HEK293 (cell line): ENCODE data around the gene IL17REL.
A peak's percentile ranks its signal among the peaks of the same experiment; 100 is the strongest.

Experiments used
- GLIS1 ChIP-seq: fragments of 450-650 bp; formaldehyde crosslinking; IDR thresholded peaks from 2 replicates; pipeline ENCODE4 v1.5.1; 2016; ENCODE audit warnings: missing biosample characterization, missing genetic modification characterization
- HOXA7 ChIP-seq: sonication (generic); formaldehyde crosslinking; IDR thresholded peaks from 2 replicates; pipeline ENCODE4 v1.8.1; 2022; ENCODE audit warnings: missing genetic modification reagents, borderline replicate concordance
- KLF17 ChIP-seq: fragments of 450-650 bp; formaldehyde crosslinking; IDR thresholded peaks from 2 replicates; pipeline ENCODE4 v1.5.1; 2016; ENCODE audit warnings: missing biosample characterization, missing genetic modification characterization
- OSR2 ChIP-seq: fragments of 450-650 bp; formaldehyde crosslinking; IDR thresholded peaks from 2 replicates; pipeline ENCODE4 v1.5.1; 2016; ENCODE audit warnings: missing biosample characterization, missing genetic modification characterization
- ZBTB21 ChIP-seq: fragments of 450-650 bp; formaldehyde crosslinking; IDR thresholded peaks from 2 replicates; pipeline ENCODE4 v1.5.1; 2017; ENCODE audit warnings: missing biosample characterization, missing genetic modification characterization
- ZBTB8A ChIP-seq: fragments of 450-650 bp; formaldehyde crosslinking; IDR thresholded peaks from 2 replicates; pipeline ENCODE4 v1.5.1; 2016; ENCODE audit warnings: missing biosample characterization, missing genetic modification characterization
- ZEB2 ChIP-seq: fragments of 450-650 bp; formaldehyde crosslinking; IDR thresholded peaks from 2 replicates; pipeline ENCODE4 v1.5.1; 2016; ENCODE audit warnings: missing biosample characterization, missing genetic modification characterization
- ZIC2 ChIP-seq: fragments of 450-650 bp; formaldehyde crosslinking; IDR thresholded peaks from 2 replicates; pipeline ENCODE4 v1.5.1; 2016; ENCODE audit warnings: missing biosample characterization, missing genetic modification characterization
- ZNF155 ChIP-seq: fragments of 450-650 bp; formaldehyde crosslinking; IDR thresholded peaks from 2 replicates; pipeline ENCODE4 v1.5.1; 2016; ENCODE audit warnings: missing biosample characterization, missing genetic modification characterization
- ZNF18 ChIP-seq: fragments of 450-650 bp; formaldehyde crosslinking; IDR thresholded peaks from 2 replicates; pipeline ENCODE4 v1.5.1; 2016; ENCODE audit warnings: missing biosample characterization, missing genetic modification characterization
- ZNF362 ChIP-seq: fragments of 450-650 bp; formaldehyde crosslinking; IDR thresholded peaks from 2 replicates; pipeline ENCODE4 v1.5.1; 2016; ENCODE audit warnings: missing biosample characterization, missing genetic modification characterization
- ZNF404 ChIP-seq: fragments of 450-650 bp; formaldehyde crosslinking; IDR thresholded peaks from 2 replicates; pipeline ENCODE4 v1.5.1; 2017; ENCODE audit warnings: missing biosample characterization, missing genetic modification characterization
- ZNF423 ChIP-seq: fragments of 450-650 bp; formaldehyde crosslinking; IDR thresholded peaks from 2 replicates; pipeline ENCODE4 v1.5.1; 2016; ENCODE audit warnings: missing biosample characterization, missing genetic modification characterization
- ZNF426 ChIP-seq: fragments of 450-650 bp; formaldehyde crosslinking; IDR thresholded peaks from 2 replicates; pipeline ENCODE4 v1.5.1; 2017; ENCODE audit warnings: missing biosample characterization, missing genetic modification characterization, mild to moderate bottlenecking, inconsistent platforms, moderate library complexity
- ZNF530 ChIP-seq: fragments of 450-650 bp; formaldehyde crosslinking; IDR thresholded peaks from 2 replicates; pipeline ENCODE4 v1.5.1; 2016; ENCODE audit warnings: low read depth, missing biosample characterization, missing genetic modification characterization
- ZNF561 ChIP-seq: fragments of 450-650 bp; IDR thresholded peaks from 2 replicates; pipeline ENCODE4 v1.5.1; 2018; ENCODE audit warnings: missing biosample characterization, missing genetic modification characterization, borderline replicate concordance
- ZNF600 ChIP-seq: fragments of 450-650 bp; formaldehyde crosslinking; IDR thresholded peaks from 2 replicates; pipeline ENCODE4 v1.5.1; 2016; ENCODE audit warnings: missing biosample characterization, missing genetic modification characterization
- ZNF701 ChIP-seq: fragments of 450-650 bp; formaldehyde crosslinking; IDR thresholded peaks from 2 replicates; pipeline ENCODE4 v1.5.1; 2016; ENCODE audit warnings: missing biosample characterization, missing genetic modification characterization
- ZNF768 ChIP-seq: fragments of 450-650 bp; formaldehyde crosslinking; IDR thresholded peaks from 2 replicates; pipeline ENCODE4 v1.5.1; 2018; ENCODE audit warnings: missing biosample characterization, mild to moderate bottlenecking, missing genetic modification characterization
- ZNF830 ChIP-seq: fragments of 450-650 bp; IDR thresholded peaks from 2 replicates; pipeline ENCODE4 v1.5.0; 2018; ENCODE audit warnings: missing biosample characterization, missing genetic modification characterization, low read depth, mild to moderate bottlenecking, moderate library complexity
- ZSCAN18 ChIP-seq: fragments of 450-650 bp; formaldehyde crosslinking; IDR thresholded peaks from 2 replicates; pipeline ENCODE4 v1.5.1; 2016; ENCODE audit warnings: missing biosample characterization, missing genetic modification characterization
- TF ChIP-seq, protein P1 (sequence below): fragments of 450-650 bp; formaldehyde crosslinking; IDR thresholded peaks from 2 replicates; pipeline ENCODE4 v1.5.1; 2016; ENCODE audit warnings: missing biosample characterization, missing genetic modification characterization
- TF ChIP-seq, protein P2 (sequence below): fragments of 450-650 bp; formaldehyde crosslinking; IDR thresholded peaks from 2 replicates; pipeline ENCODE4 v1.5.1; 2016; ENCODE audit warnings: missing biosample characterization, missing genetic modification characterization
- TF ChIP-seq, protein P3 (sequence below): fragments of 450-650 bp; formaldehyde crosslinking; IDR thresholded peaks from 2 replicates; pipeline ENCODE4 v1.5.1; 2016; ENCODE audit warnings: missing biosample characterization, missing genetic modification characterization
- TF ChIP-seq, protein P4 (sequence below): IDR thresholded peaks from 2 replicates; pipeline ENCODE4 v1.6.1; 2011; ENCODE audit warnings: mild to moderate bottlenecking, low read depth, low read length, borderline replicate concordance

Gene IL17REL

DNA sequence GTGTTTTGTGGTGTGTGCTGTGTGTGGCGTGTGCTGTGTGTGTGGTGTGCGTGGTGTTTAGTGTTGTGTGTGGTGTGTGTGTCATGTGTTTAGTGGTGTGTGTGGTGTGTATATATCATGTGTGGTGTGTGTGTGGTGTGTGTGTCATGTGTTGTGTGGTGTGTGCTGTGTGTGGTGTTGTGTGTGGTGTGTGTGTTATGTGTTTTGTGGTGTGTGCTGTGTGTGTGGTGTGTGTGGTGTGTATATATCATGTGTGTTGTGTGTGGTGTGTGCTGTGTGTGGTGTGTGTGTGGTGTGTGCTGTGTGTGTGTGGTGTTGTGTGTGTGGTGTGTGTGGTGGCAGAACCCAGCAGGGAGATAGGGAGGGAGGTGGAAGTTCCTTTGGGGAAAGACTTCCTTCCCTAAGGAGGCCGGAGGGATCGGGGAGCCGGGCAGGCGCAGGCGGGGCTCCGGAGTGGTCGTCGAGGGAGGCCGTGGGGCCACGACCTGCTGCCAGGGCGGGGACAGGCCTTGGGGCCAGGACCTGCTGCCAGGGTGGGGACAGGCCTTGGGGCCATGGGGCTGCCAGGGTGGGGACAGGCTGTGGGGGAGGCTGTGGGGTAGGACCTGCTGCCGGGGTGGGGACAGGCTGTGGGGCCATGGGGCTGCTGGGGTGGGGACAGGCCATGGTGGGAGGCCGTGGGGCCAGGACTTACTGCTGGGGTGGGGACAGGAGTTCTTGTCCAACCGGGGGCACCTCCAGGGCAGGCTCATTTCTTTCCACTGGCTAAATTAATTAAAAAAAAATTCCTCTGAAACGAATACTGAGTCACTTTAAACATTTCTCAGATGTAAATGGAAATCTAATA, 36.8 kb downstream of the IL17REL start (continued):
- TF ChIP-seq, protein P1, sequence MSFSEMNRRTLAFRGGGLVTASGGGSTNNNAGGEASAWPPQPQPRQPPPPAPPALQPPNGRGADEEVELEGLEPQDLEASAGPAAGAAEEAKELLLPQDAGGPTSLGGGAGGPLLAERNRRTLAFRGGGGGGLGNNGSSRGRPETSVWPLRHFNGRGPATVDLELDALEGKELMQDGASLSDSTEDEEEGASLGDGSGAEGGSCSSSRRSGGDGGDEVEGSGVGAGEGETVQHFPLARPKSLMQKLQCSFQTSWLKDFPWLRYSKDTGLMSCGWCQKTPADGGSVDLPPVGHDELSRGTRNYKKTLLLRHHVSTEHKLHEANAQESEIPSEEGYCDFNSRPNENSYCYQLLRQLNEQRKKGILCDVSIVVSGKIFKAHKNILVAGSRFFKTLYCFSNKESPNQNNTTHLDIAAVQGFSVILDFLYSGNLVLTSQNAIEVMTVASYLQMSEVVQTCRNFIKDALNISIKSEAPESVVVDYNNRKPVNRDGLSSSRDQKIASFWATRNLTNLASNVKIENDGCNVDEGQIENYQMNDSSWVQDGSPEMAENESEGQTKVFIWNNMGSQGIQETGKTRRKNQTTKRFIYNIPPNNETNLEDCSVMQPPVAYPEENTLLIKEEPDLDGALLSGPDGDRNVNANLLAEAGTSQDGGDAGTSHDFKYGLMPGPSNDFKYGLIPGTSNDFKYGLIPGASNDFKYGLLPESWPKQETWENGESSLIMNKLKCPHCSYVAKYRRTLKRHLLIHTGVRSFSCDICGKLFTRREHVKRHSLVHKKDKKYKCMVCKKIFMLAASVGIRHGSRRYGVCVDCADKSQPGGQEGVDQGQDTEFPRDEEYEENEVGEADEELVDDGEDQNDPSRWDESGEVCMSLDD (tag by site-specific recombination), result peak; percentile 53
- TF ChIP-seq ZNF530 (tag by site-specific recombination), result no peak
- TF ChIP-seq, protein P2, sequence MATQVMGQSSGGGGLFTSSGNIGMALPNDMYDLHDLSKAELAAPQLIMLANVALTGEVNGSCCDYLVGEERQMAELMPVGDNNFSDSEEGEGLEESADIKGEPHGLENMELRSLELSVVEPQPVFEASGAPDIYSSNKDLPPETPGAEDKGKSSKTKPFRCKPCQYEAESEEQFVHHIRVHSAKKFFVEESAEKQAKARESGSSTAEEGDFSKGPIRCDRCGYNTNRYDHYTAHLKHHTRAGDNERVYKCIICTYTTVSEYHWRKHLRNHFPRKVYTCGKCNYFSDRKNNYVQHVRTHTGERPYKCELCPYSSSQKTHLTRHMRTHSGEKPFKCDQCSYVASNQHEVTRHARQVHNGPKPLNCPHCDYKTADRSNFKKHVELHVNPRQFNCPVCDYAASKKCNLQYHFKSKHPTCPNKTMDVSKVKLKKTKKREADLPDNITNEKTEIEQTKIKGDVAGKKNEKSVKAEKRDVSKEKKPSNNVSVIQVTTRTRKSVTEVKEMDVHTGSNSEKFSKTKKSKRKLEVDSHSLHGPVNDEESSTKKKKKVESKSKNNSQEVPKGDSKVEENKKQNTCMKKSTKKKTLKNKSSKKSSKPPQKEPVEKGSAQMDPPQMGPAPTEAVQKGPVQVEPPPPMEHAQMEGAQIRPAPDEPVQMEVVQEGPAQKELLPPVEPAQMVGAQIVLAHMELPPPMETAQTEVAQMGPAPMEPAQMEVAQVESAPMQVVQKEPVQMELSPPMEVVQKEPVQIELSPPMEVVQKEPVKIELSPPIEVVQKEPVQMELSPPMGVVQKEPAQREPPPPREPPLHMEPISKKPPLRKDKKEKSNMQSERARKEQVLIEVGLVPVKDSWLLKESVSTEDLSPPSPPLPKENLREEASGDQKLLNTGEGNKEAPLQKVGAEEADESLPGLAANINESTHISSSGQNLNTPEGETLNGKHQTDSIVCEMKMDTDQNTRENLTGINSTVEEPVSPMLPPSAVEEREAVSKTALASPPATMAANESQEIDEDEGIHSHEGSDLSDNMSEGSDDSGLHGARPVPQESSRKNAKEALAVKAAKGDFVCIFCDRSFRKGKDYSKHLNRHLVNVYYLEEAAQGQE (tag by site-specific recombination), result no peak
- no peak for TF ChIP-seq ZNF423 (tag by site-specific recombination)
- no peak for TF ChIP-seq ZEB2
- TF ChIP-seq ZNF155, result peak; percentile 75
- TF ChIP-seq ZNF768 (tag by site-specific recombination), result no peak
- peak; percentile 45; the same call in 1 of the 2 replicates for TF ChIP-seq OSR2
- no peak for TF ChIP-seq ZNF561 (tag by site-specific recombination)
- TF ChIP-seq ZNF830 (tag by site-specific recombination), result no peak
- TF ChIP-seq, protein P3, sequence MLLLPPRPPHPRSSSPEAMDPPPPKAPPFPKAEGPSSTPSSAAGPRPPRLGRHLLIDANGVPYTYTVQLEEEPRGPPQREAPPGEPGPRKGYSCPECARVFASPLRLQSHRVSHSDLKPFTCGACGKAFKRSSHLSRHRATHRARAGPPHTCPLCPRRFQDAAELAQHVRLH (tag by site-specific recombination), result no peak
- no peak for TF ChIP-seq HOXA7 (CRISPR knock-in tag)
- TF ChIP-seq ZNF362 (tag by site-specific recombination), result no peak
- TF ChIP-seq ZBTB8A, result no peak; the same call in 1 of the 2 replicates
- TF ChIP-seq ZNF404 (tag by site-specific recombination), result no peak
- TF ChIP-seq ZNF701 (tag by site-specific recombination), result no peak
- peak; percentile 54 for TF ChIP-seq ZIC2 (tag by site-specific recombination)
- TF ChIP-seq, protein P4, sequence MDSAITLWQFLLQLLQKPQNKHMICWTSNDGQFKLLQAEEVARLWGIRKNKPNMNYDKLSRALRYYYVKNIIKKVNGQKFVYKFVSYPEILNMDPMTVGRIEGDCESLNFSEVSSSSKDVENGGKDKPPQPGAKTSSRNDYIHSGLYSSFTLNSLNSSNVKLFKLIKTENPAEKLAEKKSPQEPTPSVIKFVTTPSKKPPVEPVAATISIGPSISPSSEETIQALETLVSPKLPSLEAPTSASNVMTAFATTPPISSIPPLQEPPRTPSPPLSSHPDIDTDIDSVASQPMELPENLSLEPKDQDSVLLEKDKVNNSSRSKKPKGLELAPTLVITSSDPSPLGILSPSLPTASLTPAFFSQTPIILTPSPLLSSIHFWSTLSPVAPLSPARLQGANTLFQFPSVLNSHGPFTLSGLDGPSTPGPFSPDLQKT, result no peak
- TF ChIP-seq ZBTB21 (tag by site-specific recombination), result no peak
- TF ChIP-seq ZNF600, result peak; percentile 95
- peak; percentile 67 for TF ChIP-seq KLF17
- TF ChIP-seq GLIS1 (tag by site-specific recombination), result peak; percentile 83
- TF ChIP-seq ZNF426 (tag by site-specific recombination), result no peak
- peak; percentile 99 for TF ChIP-seq ZNF18
- TF ChIP-seq ZSCAN18 (tag by site-specific recombination), result peak; percentile 55; the same call in 1 of the 2 replicates
